Fibroblast of the conjunctiva (primary cell): ENCODE data around the gene ST6GALNAC6.

Experiments
- DNase-seq: peaks from one replicate; pipeline ENCODE4 v3.0.0-alpha.2; 2010; ENCODE audit warnings: low read depth

ST6GALNAC6 gene

DNA sequence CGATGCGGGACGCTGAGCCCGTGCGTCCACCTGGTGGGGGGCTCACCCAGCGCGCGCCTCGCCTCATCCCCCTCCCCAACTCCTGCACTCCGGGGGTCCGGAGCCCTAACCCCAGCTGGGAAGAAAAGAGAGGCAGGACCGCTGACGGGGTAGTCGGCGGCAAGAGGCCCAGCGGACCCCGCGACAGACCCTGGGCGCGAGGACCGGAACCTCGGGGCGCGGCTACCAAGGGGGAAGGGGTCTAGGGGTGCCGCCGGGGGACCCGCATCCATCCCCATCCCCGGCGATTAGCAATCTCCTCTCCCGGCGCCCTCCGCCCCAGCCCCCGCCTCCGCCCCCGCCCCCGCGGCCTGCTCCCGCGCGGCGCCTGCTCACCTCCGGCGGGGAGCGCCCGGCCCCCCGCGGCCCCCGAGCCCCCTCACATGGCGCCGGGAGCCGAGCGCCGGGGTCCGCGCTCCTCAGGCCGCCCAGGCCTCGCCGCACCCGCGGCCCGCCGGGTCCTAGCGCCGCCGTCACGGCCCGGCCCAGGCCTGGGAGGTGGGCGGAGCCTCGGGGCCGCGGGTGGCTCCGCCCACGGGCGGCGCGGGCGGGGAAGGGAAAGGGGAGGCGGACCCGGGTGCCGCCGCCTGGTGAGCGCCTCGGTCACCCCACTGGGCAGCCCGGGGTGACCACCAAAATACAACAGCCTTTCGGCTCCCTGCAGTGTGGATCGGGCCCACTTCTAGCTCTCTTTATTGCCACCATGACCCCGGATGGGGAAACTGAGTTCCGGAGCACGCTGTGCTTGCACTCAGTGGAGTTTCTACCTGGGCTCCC, at the start of gene ST6GALNAC6:
ST6GALNAC6 (minus strand) TSS at position 476 of the 816 bp plus-strand sequence. CDS start 1,622 bp downstream, outside the sequence.
- DNase-seq = peak; percentile 51

DNA sequence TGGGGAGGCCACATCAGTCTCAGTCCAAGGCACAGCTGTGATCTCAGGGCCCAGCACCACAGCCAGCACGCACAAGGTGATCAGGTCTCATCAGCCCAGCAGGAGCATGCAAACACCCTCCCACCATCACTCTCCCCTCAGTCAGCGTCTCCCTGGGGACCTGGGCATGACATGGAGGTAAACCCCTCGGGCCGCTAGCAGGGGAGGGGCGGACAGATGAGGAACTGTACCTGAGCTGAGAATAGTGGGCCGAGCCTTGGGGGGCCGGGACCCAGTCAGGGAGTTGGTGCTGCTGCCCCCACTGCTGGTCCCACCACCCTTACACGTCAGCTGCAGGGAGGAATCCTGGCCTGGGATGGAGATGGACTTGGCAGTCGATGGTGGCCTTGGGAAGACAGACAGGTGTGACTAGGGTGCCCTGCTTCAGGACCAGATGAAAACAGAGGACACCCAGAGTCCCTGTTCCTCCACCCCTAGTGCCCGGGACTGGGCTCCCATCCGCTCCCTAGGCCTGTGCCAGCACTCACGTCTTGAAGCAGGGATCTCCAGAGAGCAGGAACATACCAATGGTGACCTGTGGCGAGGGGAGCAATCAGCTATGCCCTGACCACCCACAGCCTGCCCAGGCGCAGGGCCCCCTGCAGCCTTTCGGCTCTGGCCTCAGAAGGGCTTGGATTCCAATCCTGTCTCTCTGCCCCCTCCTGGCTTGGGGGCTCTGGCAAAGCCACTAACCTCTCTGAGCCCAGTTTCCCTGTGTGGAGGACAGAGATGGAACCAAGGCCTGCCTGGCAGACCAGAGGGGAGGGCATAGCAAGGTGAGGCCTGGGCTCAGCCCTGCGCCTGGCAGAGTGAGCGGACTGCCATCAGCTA, 48.7 kb upstream of the ST6GALNAC6 start:
- no peak for DNase-seq

GRCh38 chr9:127946728-127947127, 47.3 kb upstream of the ST6GALNAC6 start:
- no peak for DNase-seq

GRCh38 chr9:127945942-127946341, 46.5 kb upstream of the ST6GALNAC6 start:
- no peak for DNase-seq

DNA sequence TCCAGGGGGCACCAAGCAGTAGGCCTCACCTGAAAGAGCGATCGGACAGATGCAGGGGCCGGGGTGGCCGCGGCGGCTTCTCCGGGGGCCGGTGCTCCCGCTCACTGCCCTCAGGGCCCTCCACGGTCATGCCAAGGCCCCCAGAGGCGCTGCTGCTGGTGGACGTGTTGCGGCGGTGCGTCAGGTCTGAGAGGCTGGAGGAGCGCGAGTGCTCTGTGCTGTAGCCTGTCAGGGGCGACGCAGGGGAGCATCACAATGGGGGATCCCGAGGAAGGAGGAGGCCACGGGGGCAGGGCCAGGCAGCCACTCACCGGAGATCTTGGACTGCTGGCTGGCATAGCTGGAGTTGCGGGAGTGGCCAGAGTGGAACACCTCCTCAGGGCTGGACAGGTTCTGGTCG, 45.9 kb upstream of the ST6GALNAC6 start:
- DNase-seq = no peak

DNA sequence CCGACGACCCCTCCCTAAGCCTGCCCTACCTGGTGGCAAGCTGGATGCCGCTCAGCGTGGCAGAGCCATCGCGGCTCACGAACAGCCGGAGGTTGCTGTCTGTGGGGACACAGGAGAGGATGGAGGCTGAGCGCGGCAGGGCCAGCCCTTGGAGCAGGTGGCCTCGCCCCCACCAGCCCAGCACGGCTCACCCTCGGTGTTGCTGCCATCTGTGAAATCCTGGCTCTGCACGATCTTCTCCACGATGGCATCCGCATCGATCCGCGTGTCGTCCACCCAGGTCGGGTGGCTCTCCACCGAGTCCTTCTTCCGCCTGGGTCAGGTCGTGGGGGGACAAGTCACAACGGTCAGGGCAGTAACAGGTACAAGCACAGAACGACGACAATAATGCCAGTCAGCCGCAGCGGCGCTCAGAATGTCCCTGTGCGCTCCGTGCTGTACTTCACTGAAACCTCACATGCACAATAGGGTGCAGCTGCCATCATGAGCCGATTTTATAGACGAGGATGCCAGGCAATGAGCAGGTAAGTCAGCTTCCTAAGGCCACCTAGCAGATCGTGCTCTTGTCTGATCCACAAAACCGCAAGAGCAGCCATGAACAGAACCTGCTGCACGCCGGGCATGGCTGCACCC, 45.3 kb upstream of the ST6GALNAC6 start:
- no peak for DNase-seq

GRCh38 chr9:127943731-127944144, 44.3 kb upstream of the ST6GALNAC6 start:
- DNase-seq = peak; percentile 75

GRCh38 chr9:127943011-127943662, 43.7 kb upstream of the ST6GALNAC6 start:
- DNase-seq = no peak

- DNase-seq = peak; percentile 72
Measured at GRCh38 chr9:127942216-127943010, 43.0 kb upstream of the ST6GALNAC6 start.

GRCh38 chr9:127941961-127942215, 42.5 kb upstream of the ST6GALNAC6 start:
- DNase-seq = no peak

DNA sequence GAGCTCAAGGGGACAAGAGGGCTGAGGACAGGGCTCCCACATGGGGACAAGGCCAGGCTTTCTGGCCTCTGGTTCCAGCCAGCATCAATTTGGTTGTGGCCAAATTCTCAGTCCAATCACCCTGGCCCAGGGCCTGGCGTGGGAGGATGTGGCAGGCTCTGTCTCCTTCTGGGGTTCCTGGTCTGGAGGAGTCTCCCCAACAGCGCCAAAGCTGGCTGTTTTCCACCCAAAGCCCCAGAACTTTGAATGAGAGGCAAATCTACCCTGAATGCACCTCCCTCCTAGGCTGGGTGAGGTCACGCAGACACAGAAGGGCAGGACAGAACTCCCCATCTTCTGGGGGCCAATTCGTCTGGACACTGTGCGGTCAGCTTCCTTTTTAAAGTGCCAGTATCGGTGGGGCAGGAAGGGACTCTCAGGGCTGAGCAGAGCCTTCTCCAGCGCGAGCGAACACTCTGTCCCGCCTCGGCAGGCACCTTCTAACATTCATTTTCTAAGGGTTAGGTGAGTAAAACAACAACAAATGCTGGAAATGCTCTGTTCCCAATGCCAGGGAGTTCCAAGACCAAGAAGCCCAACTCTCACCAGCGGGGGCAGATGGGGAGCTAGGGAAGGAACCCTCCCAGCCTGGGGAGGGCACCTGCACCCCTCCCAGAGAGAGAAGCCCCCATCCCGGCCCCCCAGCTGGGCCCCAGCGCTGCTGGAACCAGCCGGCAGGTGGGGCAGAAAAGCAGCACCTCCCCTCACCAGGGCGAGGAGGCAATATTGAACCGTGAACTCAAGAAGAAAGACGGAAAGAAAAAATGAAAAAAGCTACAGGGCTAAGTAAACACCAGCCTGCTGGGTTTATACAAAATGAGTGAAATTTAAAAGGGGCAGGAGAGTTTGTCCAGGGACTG, 41.9 kb upstream of the ST6GALNAC6 start:
- DNase-seq = no peak

DNA sequence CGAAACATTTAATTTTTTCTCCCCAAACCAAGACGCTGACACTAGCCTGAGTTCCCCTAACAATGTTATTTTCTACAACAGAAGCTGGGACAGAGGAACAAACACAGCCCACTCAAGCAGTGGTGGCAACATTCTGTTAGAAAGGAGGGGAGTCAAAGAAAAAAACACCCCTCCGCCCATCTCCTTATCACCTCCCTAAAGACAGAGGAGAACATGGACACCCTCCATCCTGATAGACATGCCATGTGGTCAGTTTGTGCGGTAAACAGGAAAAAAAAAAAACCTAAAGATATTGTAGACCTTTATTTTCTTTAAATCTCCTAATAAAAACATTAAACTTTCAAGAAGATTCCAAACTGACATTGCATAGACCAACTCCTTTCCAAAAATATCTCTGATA, 41.2 kb upstream of the ST6GALNAC6 start:
- DNase-seq = no peak

- no peak for DNase-seq
Measured at GRCh38 chr9:127938298-127938690, 38.9 kb upstream of the ST6GALNAC6 start.

DNA sequence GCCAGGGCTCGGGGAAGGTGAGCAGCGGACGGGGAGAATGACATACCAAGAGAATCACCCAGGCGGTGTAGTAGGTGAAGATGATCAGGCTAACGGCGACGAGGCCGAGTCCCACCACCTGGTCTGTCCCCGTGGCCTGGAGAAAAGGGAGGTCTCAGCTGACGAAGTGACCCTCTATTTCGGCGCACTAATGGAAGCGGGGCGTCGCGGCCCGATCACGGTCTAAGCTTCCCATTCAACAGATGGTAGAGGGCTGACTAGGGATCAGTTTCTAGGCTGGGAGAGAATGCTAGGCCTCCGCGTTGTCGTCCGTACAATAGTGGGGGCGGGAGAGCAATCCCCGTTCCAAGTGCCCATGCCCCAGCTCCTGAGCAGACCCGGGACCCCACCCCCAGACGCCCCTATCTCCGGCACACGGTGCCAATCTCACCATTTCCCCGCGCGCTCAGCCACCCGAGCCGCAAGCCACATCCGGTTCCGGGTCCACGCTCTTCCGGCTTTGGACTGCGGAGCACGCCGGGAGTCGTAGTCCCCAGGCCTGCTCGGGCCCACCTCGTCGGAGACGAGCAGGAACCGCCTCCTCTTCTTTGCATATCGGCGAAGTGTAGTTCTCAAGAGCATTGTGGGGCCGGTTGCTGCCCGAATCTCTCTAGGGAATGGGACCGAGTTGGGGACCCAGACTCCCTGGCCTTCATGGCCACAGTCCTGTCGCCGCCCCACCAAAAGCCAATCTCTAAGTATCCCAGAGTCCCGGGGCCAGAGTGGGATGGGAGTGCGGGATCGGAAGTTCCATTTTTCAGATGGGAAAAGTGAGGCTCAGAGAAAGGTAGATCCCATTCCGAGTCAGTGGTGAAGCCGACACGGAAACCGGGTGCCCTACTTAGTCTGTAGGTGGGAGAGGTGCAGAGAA, 38.2 kb upstream of the ST6GALNAC6 start, which contains the start of gene DPM2:
DPM2 (minus strand) TSS at position 467 of the 910 bp plus-strand sequence; CDS start at position 433, 34 bp downstream.
- peak; percentile 68 for DNase-seq

DNA sequence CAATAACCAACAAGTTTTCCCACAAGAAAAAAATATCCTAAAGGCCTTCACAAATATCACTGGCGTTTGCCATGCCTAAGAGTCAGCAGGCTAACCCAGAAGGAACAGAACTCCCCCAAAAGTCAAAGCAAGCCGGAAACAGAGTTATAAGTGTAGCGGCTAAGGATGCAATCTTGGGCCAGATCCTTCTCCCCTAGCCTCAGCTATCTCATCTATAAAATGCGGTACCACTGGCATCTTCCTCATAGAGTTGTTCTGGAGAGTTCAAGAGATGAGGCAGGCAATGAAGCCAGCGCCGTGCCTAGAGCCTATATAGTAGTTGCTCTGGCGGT, 37.6 kb upstream of the ST6GALNAC6 start:
- no peak for DNase-seq

- no peak for DNase-seq
Measured at GRCh38 chr9:127936347-127936852, 37.0 kb upstream of the ST6GALNAC6 start.

DNA sequence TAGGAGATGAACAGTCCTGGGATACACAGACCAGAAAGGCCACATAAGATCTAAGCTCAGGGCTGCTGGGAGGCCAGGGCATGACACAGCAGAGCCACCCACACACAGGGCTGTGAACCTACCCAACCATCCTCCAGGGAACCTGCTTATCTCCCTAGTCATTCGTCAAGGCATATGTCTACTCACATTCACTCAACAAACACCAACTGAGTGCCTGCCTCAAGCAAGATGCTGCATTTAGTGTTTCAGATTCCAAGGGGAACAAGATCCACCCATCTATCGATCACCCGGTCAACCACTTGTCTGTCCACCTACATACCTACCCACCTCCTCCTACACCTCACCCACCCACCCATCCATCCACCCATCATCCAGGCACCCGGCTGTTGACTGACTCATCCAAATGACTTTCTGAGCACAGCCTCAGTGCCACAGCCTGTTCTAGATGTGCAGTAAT, 36.4 kb upstream of the ST6GALNAC6 start:
- no peak for DNase-seq

DNA sequence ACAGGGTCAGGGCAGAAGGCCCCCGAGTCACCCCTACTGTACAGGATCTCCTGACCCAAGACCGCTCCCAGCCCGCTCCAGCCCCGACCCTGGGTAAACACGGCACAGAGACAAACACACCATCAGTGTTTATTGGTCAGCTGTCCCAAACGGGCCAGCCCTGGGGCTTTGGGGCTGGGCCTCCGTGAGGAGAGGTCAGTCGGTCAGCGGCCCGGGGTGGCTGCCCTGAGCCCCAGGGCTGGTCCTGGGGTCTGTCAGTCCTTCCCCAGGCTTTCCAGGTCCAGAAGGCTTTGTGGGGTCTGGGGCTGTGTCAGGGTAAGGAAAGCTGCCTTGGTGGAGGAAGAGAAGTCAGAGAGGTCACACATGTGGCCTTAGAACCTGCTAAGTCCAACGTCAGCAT, 35.6 kb upstream of the ST6GALNAC6 start:
- no peak for DNase-seq

DNA sequence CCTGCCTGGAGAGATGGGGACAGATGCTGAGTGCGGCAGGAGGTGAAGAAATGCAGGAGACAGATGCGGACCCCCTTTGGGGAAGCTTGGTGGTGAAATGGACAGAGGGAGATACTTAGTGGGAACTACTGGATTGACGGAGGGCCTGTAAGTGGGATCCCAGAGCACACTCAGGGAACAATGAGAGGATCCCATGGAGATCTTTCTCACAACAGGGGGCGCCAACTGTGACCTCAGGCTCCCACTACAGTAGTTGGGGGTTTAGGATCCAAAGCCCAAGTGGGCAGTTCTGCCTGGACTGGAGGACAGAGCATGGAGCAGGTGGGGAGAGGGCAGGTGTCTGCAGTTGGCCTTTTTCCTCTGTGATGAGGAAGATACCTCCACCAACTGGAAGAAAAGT, 34.8 kb upstream of the ST6GALNAC6 start:
- no peak for DNase-seq
